ENCODE measurements around the gene GLDC. TPM values are rescaled to one million over a fixed set of nuclear protein-coding genes. Genes with fewer than 3 reads are reported as not detected.
A peak's percentile ranks its signal among the peaks of the same experiment; 100 is the strongest.

The GLDC gene
- total and polyA plus RNA-seq, 2 donors (not counting 1 experiment from before 2014, with no cell fraction given): 0.71 to 0.86 TPM

DNA sequence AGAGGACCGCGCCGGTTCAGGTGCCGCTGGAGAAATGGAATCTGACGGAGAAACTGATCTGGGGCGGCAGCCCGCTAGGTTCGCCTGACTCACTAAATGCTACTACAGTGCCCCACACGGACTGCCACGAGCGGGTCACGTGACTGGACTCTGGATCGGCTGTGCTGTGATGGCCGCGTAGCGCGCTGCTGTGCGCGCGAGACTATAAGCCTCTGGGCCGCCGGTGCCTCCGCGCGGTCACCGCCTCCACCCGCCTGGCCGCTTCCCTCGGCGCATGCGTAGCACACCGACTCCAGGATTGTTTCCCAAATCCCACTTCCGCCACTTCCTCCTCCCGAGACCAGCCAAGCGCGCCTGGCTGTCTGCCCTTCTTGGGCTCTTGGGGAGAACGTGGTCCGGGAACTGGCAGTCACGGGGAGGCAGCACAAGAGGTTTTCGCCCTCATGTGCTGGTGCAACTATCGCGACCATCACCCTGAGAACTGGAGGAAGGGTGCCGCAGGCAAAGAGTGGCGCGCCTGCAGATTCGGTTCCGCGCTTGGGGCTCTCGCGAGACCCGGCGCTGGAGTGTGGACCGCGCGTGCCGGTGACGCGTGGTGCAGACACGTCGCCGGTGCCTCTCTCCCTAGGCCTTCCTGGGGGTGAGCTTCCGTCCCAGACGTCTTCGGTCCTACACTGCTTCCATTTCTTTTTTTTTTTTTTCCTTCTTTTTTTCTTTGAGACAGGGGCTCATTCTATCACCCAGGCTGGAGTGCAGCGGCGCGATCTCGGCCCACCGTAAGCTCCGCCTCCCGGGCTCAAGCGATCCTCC lies 35.8 kb upstream of the GLDC start:
- POLR2A ChIA-PET: interaction anchor here (0.5 to 4.0 kb wide), 16 partner anchors 9 to 674 kb away, joined by 3 to 116 read pairs (median 6); partner anchors contain the start of genes KDM4C and UHRF2
- DNase-seq (peak; percentile 96), ATAC-seq (ENCODE audit: low read depth) (peak; percentile 73)
- H3K9me3 ChIP-seq (ENCODE audit: control extremely low read depth in 1 of 3, control insufficient read depth in 2 of 3, insufficient read depth in 1 of 3, low read length in 2 of 3): no peaks in the 10 kb centered on the region
- H3K27me3 Mint-ChIP-seq: no peaks in the 10 kb centered on the region
- peaks cover 45% of the 10 kb centered on the region for H3K79me2 ChIP-seq (ENCODE audit: control insufficient read depth, insufficient read depth, low read length)
- peak overlapping the region; percentile 98 for H3K4me3 Mint-ChIP-seq
- no peaks in the 10 kb centered on the region for H3K27me3 ChIP-seq (replicated peaks in 1 of 4; ENCODE audit: control extremely low read depth in 1 of 4, control insufficient read depth in 3 of 4, insufficient read depth in 4 of 4, low read length in 3 of 4)
- H3K27ac Mint-ChIP-seq: peak overlapping the region; percentile 100
- intact Hi-C loops (cut with micrococcal nuclease): loop anchor here (1.0 to 5.0 kb wide), 11 partner anchors 9 to 1054 kb away; partner anchors contain the start of genes GLDC, KDM4C, RANBP6 and RIC1
- CTCF ChIA-PET: interaction anchor here (0.6 to 3.0 kb wide), 14 partner anchors 9 to 146 kb away, joined by 3 to 17 read pairs (median 4); no protein-coding TSS in a partner anchor
- H3K4me1 ChIP-seq (ENCODE audit: control insufficient read depth in 2 of 2, insufficient read depth in 2 of 2, low read length in 2 of 2): peaks cover 32 to 48% of the 10 kb centered on the region in 2 donors
- TF ChIP-seq EZH2 (IDR thresholded peaks at IDR 0.05; ENCODE audit: borderline replicate concordance, insufficient read depth, low read depth, low read length, poor library complexity, severe bottlenecking): no peak
- TF ChIP-seq, protein P1, sequence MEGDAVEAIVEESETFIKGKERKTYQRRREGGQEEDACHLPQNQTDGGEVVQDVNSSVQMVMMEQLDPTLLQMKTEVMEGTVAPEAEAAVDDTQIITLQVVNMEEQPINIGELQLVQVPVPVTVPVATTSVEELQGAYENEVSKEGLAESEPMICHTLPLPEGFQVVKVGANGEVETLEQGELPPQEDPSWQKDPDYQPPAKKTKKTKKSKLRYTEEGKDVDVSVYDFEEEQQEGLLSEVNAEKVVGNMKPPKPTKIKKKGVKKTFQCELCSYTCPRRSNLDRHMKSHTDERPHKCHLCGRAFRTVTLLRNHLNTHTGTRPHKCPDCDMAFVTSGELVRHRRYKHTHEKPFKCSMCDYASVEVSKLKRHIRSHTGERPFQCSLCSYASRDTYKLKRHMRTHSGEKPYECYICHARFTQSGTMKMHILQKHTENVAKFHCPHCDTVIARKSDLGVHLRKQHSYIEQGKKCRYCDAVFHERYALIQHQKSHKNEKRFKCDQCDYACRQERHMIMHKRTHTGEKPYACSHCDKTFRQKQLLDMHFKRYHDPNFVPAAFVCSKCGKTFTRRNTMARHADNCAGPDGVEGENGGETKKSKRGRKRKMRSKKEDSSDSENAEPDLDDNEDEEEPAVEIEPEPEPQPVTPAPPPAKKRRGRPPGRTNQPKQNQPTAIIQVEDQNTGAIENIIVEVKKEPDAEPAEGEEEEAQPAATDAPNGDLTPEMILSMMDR (IDR thresholded peaks at IDR 0.05): no peak
- peak overlapping the region; percentile 69 to 89 (median 77) for H3K4me3 ChIP-seq (ENCODE audit: control extremely low read depth in 1 of 5, extremely low read depth in 1 of 5, insufficient read depth in 1 of 5, low read depth in 2 of 5, low read length in 4 of 5)
- H3K9me3 Mint-ChIP-seq (ENCODE audit: insufficient read depth): no peaks in the 10 kb centered on the region
- H3K4me2 ChIP-seq (replicated peaks; ENCODE audit: low read depth, low read length, poor library complexity, severe bottlenecking): peak overlapping the region; percentile 77
- H3K36me3 ChIP-seq (replicated peaks in 1 of 2; ENCODE audit: control extremely low read depth in 1 of 2, control insufficient read depth in 1 of 2, extremely low read depth in 1 of 2, insufficient read depth in 2 of 2, low read length in 1 of 2): peaks cover 0 to 1% of the 10 kb centered on the region in 2 experiments
- under 1% methylated on average over 68 of the region's 72 CpGs for WGBS (ENCODE audit: insufficient coverage)
- no peaks in the 10 kb centered on the region for H4K20me1 ChIP-seq (ENCODE audit: control insufficient read depth, insufficient read depth, low read length, poor library complexity, severe bottlenecking)
- peak overlapping the region; percentile 93 to 97 for H3K27ac ChIP-seq (ENCODE audit: low read length in 2 of 2)
- peaks cover 29% of the 10 kb centered on the region for H3K4me1 Mint-ChIP-seq
- H2AFZ ChIP-seq (ENCODE audit: insufficient read depth, low read depth, low read length, poor library complexity, severe bottlenecking): peak overlapping the region; percentile 72
- peak overlapping the region; percentile 78 for H3K9ac ChIP-seq (ENCODE audit: low read length)

Measured in B cell (primary cell).